WTC11 (cell line): Measurements from ENCODE around the gene TMPRSS2. TPM values are rescaled to one million over a fixed set of nuclear protein-coding genes. Genes with fewer than 3 reads are reported as not detected.

Experiments used
- ATAC-seq: fragments of 200-7000 bp; cut with Tn5 transposase; 2 replicates; pipeline ENCODE4 v1.10.0; 2021; ENCODE audit warnings: mild to moderate bottlenecking, moderate library complexity
- CTCF ChIA-PET: fragments of 300-600 bp; sonication (Branson Sonifier 250); formaldehyde crosslinking; loops from one replicate; lab custom pipeline; 2021; ENCODE audit warnings: antibody characterized with exemption; lab: Charles Lee
- POLR2A ChIA-PET: fragments of 350-600 bp; sonication (Branson Sonifier 250); formaldehyde crosslinking; loops from one replicate; lab custom pipeline; 2021; ENCODE audit warnings: antibody characterized with exemption; lab: Charles Lee
- DNase-seq: peaks from one replicate; pipeline ENCODE4 v3.0.0; 2021; ENCODE audit warnings: low spot score
- H3K27ac Mint-ChIP-seq: 2 replicates; pipeline ENCODE4 v1.8.0; 2021; ENCODE audit warnings: mixed read lengths
- H3K27me3 Mint-ChIP-seq: 2 replicates; pipeline ENCODE4 v1.8.0; 2021; ENCODE audit warnings: low read depth, mild to moderate bottlenecking, moderate library complexity, mixed read lengths
- H3K36me3 Mint-ChIP-seq: 2 replicates; pipeline ENCODE4 v1.8.0; 2021; ENCODE audit warnings: mixed read lengths
- H3K4me1 Mint-ChIP-seq: 2 replicates; pipeline ENCODE4 v1.8.0; 2022; ENCODE audit warnings: mixed read lengths
- H3K4me3 Mint-ChIP-seq: 2 replicates; pipeline ENCODE4 v1.8.0; 2021; ENCODE audit warnings: mild to moderate bottlenecking, moderate library complexity, mixed read lengths
- H3K9me3 Mint-ChIP-seq: 2 replicates; pipeline ENCODE4 v1.8.0; 2021; ENCODE audit warnings: mixed read lengths
- ATF1 ChIP-seq: sonication (generic); formaldehyde crosslinking; IDR thresholded peaks from 2 replicates; pipeline ENCODE4 v1.8.1; 2023; ENCODE audit warnings: mild to moderate bottlenecking, moderate library complexity, missing genetic modification reagents
- CREB1 ChIP-seq: sonication (generic); formaldehyde crosslinking; IDR thresholded peaks from 2 replicates; pipeline ENCODE4 v1.8.0; 2023; ENCODE audit warnings: mild to moderate bottlenecking, missing genetic modification reagents
- FOXP1 ChIP-seq: sonication (generic); formaldehyde crosslinking; IDR thresholded peaks from 2 replicates; pipeline ENCODE4 v1.8.0; 2022; ENCODE audit warnings: missing genetic modification reagents, mild to moderate bottlenecking, moderate library complexity, borderline replicate concordance
- MYBL2 ChIP-seq: sonication (generic); formaldehyde crosslinking; IDR thresholded peaks from 2 replicates; pipeline ENCODE4 v1.8.1; 2023; ENCODE audit warnings: mild to moderate bottlenecking, moderate library complexity, missing genetic modification reagents
- SMAD3 ChIP-seq: sonication (generic); formaldehyde crosslinking; IDR thresholded peaks from 2 replicates; pipeline ENCODE4 v1.8.0; 2022; ENCODE audit warnings: missing genetic modification reagents, mild to moderate bottlenecking, borderline replicate concordance
- SMAD4 ChIP-seq: sonication (generic); formaldehyde crosslinking; IDR thresholded peaks from 2 replicates; pipeline ENCODE4 v1.8.0; 2022; ENCODE audit warnings: mild to moderate bottlenecking, missing genetic modification reagents
- ZNF121 ChIP-seq: sonication (generic); formaldehyde crosslinking; IDR thresholded peaks from 2 replicates; pipeline ENCODE4 v1.8.0; 2023; ENCODE audit warnings: missing genetic modification reagents
- ZNF219 ChIP-seq: sonication (generic); formaldehyde crosslinking; IDR thresholded peaks from 2 replicates; pipeline ENCODE4 v1.8.0; 2023; ENCODE audit warnings: missing genetic modification reagents, mild to moderate bottlenecking, borderline replicate concordance
- ZNF396 ChIP-seq: fragments of 250-450 bp; sonication (Bioruptor Pico); IDR thresholded peaks from 2 replicates; pipeline ENCODE4 v1.8.0; 2021; ENCODE audit warnings: mild to moderate bottlenecking, moderate library complexity, borderline replicate concordance
- ZNF423 ChIP-seq: fragments of 250-450 bp; sonication (Bioruptor Pico); IDR thresholded peaks from 2 replicates; pipeline ENCODE4 v2.1.2; 2022; ENCODE audit warnings: mild to moderate bottlenecking, moderate library complexity
- ZNF671 ChIP-seq: fragments of 250-450 bp; sonication (Bioruptor Pico); IDR thresholded peaks from 2 replicates; pipeline ENCODE4 v1.8.0; 2021; ENCODE audit warnings: mild to moderate bottlenecking
- total RNA-seq: library from RNA; stranded (reverse); gene quantifications from 3 replicates; pipeline ENCODE4 v1.2.3, GENCODE V29; 2021
- TF ChIP-seq, protein P1 (sequence below): sonication (generic); formaldehyde crosslinking; IDR thresholded peaks from 2 replicates; pipeline ENCODE4 v1.8.1; 2023; ENCODE audit warnings: mild to moderate bottlenecking, missing genetic modification reagents
- TF ChIP-seq, protein P2 (sequence below): sonication (generic); formaldehyde crosslinking; IDR thresholded peaks from 2 replicates; pipeline ENCODE4 v1.8.0; 2022; ENCODE audit warnings: missing genetic modification reagents
- TF ChIP-seq, protein P3 (sequence below): sonication (generic); formaldehyde crosslinking; IDR thresholded peaks from 2 replicates; pipeline ENCODE4 v1.8.1; 2023; ENCODE audit warnings: mild to moderate bottlenecking, missing genetic modification reagents, moderate library complexity
- TF ChIP-seq, protein P4 (sequence below): sonication (generic); formaldehyde crosslinking; IDR thresholded peaks from 2 replicates; pipeline ENCODE4 v1.8.1; 2022; ENCODE audit warnings: mild to moderate bottlenecking, moderate library complexity, missing genetic modification reagents
- TF ChIP-seq, protein P5 (sequence below): fragments of 200-600 bp; IDR thresholded peaks from 2 replicates; pipeline ENCODE4 v1.8.0; 2022; ENCODE audit warnings: antibody characterized with exemption
- TF ChIP-seq, protein P6 (sequence below): sonication (generic); formaldehyde crosslinking; IDR thresholded peaks from 2 replicates; pipeline ENCODE4 v1.8.0; 2022; ENCODE audit warnings: mild to moderate bottlenecking, missing genetic modification reagents
- TF ChIP-seq, protein P7 (sequence below): sonication (generic); formaldehyde crosslinking; IDR thresholded peaks from 2 replicates; pipeline ENCODE4 v1.8.1; 2022; ENCODE audit warnings: low read depth, missing genetic modification reagents, borderline replicate concordance
- TF ChIP-seq, protein P8 (sequence below): sonication (generic); formaldehyde crosslinking; IDR thresholded peaks from 2 replicates; pipeline ENCODE4 v1.8.1; 2023; ENCODE audit warnings: mild to moderate bottlenecking, missing genetic modification reagents

The TMPRSS2 gene
- total RNA-seq, 1 experiment from 2014 or later: 8.5 TPM

DNA sequence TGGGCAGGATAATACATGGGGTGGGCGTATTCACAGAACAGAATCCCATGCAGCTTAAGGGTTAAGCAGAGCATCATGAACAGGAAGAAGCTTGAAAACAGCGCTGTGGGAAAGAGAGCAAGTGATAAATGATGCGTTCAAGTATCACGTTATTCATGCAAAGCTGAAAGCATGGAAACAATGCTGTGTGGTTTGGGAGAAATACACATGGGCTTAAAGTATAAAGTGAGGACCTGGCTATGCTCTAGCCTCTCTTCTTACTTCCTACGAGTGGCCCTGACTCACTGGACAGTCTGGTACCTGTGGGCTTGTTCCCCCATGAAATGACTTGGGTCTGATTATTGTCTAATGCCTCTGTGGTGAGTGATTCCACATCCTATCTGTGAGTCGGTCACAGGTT is 25.7 kb downstream of the TMPRSS2 start (continued):
- TF ChIP-seq SMAD4 (no peak), SMAD3 (CRISPR knock-in tag) (no peak), ZNF396 (CRISPR knock-in tag) (no peak), FOXP1 (CRISPR knock-in tag) (no peak), MYBL2 (CRISPR knock-in tag) (no peak), ZNF219 (CRISPR knock-in tag) (no peak)
- TF ChIP-seq, protein P1, sequence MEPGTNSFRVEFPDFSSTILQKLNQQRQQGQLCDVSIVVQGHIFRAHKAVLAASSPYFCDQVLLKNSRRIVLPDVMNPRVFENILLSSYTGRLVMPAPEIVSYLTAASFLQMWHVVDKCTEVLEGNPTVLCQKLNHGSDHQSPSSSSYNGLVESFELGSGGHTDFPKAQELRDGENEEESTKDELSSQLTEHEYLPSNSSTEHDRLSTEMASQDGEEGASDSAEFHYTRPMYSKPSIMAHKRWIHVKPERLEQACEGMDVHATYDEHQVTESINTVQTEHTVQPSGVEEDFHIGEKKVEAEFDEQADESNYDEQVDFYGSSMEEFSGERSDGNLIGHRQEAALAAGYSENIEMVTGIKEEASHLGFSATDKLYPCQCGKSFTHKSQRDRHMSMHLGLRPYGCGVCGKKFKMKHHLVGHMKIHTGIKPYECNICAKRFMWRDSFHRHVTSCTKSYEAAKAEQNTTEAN (CRISPR knock-in tag): no peak
- TF ChIP-seq, protein P2, sequence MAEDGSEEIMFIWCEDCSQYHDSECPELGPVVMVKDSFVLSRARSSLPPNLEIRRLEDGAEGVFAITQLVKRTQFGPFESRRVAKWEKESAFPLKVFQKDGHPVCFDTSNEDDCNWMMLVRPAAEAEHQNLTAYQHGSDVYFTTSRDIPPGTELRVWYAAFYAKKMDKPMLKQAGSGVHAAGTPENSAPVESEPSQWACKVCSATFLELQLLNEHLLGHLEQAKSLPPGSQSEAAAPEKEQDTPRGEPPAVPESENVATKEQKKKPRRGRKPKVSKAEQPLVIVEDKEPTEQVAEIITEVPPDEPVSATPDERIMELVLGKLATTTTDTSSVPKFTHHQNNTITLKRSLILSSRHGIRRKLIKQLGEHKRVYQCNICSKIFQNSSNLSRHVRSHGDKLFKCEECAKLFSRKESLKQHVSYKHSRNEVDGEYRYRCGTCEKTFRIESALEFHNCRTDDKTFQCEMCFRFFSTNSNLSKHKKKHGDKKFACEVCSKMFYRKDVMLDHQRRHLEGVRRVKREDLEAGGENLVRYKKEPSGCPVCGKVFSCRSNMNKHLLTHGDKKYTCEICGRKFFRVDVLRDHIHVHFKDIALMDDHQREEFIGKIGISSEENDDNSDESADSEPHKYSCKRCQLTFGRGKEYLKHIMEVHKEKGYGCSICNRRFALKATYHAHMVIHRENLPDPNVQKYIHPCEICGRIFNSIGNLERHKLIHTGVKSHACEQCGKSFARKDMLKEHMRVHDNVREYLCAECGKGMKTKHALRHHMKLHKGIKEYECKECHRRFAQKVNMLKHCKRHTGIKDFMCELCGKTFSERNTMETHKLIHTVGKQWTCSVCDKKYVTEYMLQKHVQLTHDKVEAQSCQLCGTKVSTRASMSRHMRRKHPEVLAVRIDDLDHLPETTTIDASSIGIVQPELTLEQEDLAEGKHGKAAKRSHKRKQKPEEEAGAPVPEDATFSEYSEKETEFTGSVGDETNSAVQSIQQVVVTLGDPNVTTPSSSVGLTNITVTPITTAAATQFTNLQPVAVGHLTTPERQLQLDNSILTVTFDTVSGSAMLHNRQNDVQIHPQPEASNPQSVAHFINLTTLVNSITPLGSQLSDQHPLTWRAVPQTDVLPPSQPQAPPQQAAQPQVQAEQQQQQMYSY (CRISPR knock-in tag): no peak
- TF ChIP-seq, protein P3, sequence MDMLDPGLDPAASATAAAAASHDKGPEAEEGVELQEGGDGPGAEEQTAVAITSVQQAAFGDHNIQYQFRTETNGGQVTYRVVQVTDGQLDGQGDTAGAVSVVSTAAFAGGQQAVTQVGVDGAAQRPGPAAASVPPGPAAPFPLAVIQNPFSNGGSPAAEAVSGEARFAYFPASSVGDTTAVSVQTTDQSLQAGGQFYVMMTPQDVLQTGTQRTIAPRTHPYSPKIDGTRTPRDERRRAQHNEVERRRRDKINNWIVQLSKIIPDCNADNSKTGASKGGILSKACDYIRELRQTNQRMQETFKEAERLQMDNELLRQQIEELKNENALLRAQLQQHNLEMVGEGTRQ (CRISPR knock-in tag): no peak
- TF ChIP-seq, protein P4, sequence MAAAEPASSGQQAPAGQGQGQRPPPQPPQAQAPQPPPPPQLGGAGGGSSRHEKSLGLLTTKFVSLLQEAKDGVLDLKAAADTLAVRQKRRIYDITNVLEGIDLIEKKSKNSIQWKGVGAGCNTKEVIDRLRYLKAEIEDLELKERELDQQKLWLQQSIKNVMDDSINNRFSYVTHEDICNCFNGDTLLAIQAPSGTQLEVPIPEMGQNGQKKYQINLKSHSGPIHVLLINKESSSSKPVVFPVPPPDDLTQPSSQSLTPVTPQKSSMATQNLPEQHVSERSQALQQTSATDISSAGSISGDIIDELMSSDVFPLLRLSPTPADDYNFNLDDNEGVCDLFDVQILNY (CRISPR knock-in tag): no peak
- TF ChIP-seq, all 79 proteins: peak for 0

DNA sequence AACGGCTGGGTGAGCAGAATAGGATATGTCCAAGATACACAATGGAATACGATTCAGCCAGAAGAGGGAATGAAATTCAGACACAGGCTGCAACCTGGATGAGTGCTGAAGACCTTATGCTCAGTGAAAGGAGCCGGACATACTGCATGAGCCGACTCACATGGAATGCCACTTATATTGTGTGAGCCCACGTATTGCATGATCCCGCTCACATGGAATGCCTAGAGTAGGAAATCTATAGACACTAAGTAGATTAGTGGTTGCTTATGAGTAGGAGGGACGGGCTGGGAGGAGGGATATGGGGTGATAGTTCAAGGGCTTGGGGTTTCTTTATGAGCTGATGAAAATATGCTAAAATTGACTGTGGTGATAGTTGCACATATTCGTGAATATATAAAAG is 26.8 kb downstream of the TMPRSS2 start:
- no peaks in the 10 kb centered on the region for H3K9me3 Mint-ChIP-seq
- H3K4me3 Mint-ChIP-seq: no peak overlapping the region
- CTCF ChIA-PET: interaction anchor here (0.9 kb wide), 1 partner anchor 112 kb away, joined by 3 read pairs; no protein-coding TSS in a partner anchor
- ATAC-seq (no peak), DNase-seq (no peak)
- POLR2A ChIA-PET: no interaction called here
- H3K27me3 Mint-ChIP-seq: no peaks in the 10 kb centered on the region
- no peaks in the 10 kb centered on the region for H3K36me3 Mint-ChIP-seq
- H3K4me1 Mint-ChIP-seq: peaks cover 46% of the 10 kb centered on the region
- no peak overlapping the region for H3K27ac Mint-ChIP-seq
- no peak for TF ChIP-seq CREB1
- TF ChIP-seq, protein P4 (CRISPR knock-in tag): no peak
- TF ChIP-seq ZNF121 (CRISPR knock-in tag): no peak
- no peak for TF ChIP-seq ZNF671 (CRISPR knock-in tag)
- TF ChIP-seq ATF1 (CRISPR knock-in tag): no peak
- TF ChIP-seq, protein P5, sequence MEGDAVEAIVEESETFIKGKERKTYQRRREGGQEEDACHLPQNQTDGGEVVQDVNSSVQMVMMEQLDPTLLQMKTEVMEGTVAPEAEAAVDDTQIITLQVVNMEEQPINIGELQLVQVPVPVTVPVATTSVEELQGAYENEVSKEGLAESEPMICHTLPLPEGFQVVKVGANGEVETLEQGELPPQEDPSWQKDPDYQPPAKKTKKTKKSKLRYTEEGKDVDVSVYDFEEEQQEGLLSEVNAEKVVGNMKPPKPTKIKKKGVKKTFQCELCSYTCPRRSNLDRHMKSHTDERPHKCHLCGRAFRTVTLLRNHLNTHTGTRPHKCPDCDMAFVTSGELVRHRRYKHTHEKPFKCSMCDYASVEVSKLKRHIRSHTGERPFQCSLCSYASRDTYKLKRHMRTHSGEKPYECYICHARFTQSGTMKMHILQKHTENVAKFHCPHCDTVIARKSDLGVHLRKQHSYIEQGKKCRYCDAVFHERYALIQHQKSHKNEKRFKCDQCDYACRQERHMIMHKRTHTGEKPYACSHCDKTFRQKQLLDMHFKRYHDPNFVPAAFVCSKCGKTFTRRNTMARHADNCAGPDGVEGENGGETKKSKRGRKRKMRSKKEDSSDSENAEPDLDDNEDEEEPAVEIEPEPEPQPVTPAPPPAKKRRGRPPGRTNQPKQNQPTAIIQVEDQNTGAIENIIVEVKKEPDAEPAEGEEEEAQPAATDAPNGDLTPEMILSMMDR: no peak
- TF ChIP-seq, protein P6, sequence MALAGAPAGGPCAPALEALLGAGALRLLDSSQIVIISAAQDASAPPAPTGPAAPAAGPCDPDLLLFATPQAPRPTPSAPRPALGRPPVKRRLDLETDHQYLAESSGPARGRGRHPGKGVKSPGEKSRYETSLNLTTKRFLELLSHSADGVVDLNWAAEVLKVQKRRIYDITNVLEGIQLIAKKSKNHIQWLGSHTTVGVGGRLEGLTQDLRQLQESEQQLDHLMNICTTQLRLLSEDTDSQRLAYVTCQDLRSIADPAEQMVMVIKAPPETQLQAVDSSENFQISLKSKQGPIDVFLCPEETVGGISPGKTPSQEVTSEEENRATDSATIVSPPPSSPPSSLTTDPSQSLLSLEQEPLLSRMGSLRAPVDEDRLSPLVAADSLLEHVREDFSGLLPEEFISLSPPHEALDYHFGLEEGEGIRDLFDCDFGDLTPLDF (CRISPR knock-in tag): no peak
- TF ChIP-seq, protein P7, sequence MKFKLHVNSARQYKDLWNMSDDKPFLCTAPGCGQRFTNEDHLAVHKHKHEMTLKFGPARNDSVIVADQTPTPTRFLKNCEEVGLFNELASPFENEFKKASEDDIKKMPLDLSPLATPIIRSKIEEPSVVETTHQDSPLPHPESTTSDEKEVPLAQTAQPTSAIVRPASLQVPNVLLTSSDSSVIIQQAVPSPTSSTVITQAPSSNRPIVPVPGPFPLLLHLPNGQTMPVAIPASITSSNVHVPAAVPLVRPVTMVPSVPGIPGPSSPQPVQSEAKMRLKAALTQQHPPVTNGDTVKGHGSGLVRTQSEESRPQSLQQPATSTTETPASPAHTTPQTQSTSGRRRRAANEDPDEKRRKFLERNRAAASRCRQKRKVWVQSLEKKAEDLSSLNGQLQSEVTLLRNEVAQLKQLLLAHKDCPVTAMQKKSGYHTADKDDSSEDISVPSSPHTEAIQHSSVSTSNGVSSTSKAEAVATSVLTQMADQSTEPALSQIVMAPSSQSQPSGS (CRISPR knock-in tag): no peak
- TF ChIP-seq, protein P8, sequence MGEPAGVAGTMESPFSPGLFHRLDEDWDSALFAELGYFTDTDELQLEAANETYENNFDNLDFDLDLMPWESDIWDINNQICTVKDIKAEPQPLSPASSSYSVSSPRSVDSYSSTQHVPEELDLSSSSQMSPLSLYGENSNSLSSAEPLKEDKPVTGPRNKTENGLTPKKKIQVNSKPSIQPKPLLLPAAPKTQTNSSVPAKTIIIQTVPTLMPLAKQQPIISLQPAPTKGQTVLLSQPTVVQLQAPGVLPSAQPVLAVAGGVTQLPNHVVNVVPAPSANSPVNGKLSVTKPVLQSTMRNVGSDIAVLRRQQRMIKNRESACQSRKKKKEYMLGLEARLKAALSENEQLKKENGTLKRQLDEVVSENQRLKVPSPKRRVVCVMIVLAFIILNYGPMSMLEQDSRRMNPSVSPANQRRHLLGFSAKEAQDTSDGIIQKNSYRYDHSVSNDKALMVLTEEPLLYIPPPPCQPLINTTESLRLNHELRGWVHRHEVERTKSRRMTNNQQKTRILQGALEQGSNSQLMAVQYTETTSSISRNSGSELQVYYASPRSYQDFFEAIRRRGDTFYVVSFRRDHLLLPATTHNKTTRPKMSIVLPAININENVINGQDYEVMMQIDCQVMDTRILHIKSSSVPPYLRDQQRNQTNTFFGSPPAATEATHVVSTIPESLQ (CRISPR knock-in tag): no peak
- no peak for TF ChIP-seq FOXP1 (CRISPR knock-in tag)
- TF ChIP-seq ZNF423 (CRISPR knock-in tag): no peak
